ENCODE measurements around the gene RETREG2. TPM values are rescaled to one million over a fixed set of nuclear protein-coding genes. Genes with fewer than 3 reads are reported as not detected.

The RETREG2 gene
- total and polyA plus RNA-seq, 2 experiments from 2014 or later, result 13.2 to 41.8 TPM

GRCh38 chr2:219214141-219214540, 36.1 kb downstream of the RETREG2 start (continued):
- TF ChIP-seq ETS1 (IDR thresholded peaks at IDR 0.05) (no peak), CTCF (conservative IDR thresholded peaks at IDR 0.05; ENCODE audit: low read depth in 2 of 2) (no peak), NANOG (IDR thresholded peaks at IDR 0.05; ENCODE audit: borderline replicate concordance) (no peak)

- Histone ChIP-seq H4K20me1 (replicated peaks; ENCODE audit: insufficient read depth) (no peaks in the 10 kb centered on the region), H3K27me3 (ENCODE audit: insufficient read depth) (no peaks in the 10 kb centered on the region), H3K4me3 (no peak overlapping the region), H3K79me2 (replicated peaks; ENCODE audit: insufficient read depth) (no peaks in the 10 kb centered on the region), H3K4me2 (no peak overlapping the region), H3K27ac (ENCODE audit: low read depth) (no peak overlapping the region), H3K36me3 (ENCODE audit: insufficient read depth) (no peaks in the 10 kb centered on the region; the same call in 1 of the 2 replicates), H3K4me1 (ENCODE audit: insufficient read depth) (peaks cover 17% of the 10 kb centered on the region), H3F3A (replicated peaks; ENCODE audit: low read depth) (peaks cover 7% of the 10 kb centered on the region; the same call in 1 of the 2 replicates), H2AFZ (no peak overlapping the region), H3K9me2 (ENCODE audit: insufficient read depth) (no peaks in the 10 kb centered on the region)
- Mint-ChIP-seq H3K4me3 (no peak overlapping the region), H3K27ac (no peak overlapping the region), H3K27me3 (ENCODE audit: insufficient read depth, low read depth, poor library complexity) (peaks cover 16% of the 10 kb centered on the region), H3K4me1 (peaks cover 21% of the 10 kb centered on the region), H3K36me3 (ENCODE audit: low read depth) (peaks cover 60% of the 10 kb centered on the region), H3K9me3 (no peaks in the 10 kb centered on the region)
- DNase-seq (ENCODE audit: low spot score) (no peak), ATAC-seq (no peak)
- TF ChIP-seq ZNF114 (CRISPR knock-in tag; IDR thresholded peaks at IDR 0.05) (no peak), ZNF331 (CRISPR knock-in tag; IDR thresholded peaks at IDR 0.05; ENCODE audit: low read depth) (no peak), JUNB (IDR thresholded peaks at IDR 0.05; ENCODE audit: unreplicated experiment) (no peak), CTCF (conservative IDR thresholded peaks at IDR 0.05; ENCODE audit: low read depth in 2 of 2) (no peak), EZH2 (IDR thresholded peaks at IDR 0.05; ENCODE audit: low read depth, unreplicated experiment) (no peak)
Measured at GRCh38 chr2:219214786-219215185, 36.7 kb downstream of the RETREG2 start.

Data from GM23338 (cell line).